Lung microvascular endothelial cell (primary cell): ENCODE data around the gene PRG2. TPM values are rescaled to one million over a fixed set of nuclear protein-coding genes. Genes with fewer than 3 reads are reported as not detected.

Experiments
- DNase-seq, 2 donors: peaks; one replicate each; pipeline versions ENCODE4 v3.0.0 to v3.0.0-alpha.2; 2010; ENCODE audit warnings: low read depth in 2 of 2
- total RNA-seq: library from RNA; depleted of rRNA; stranded (reverse); fragments of >200 nt; gene quantifications from 2 replicates; pipeline ENCODE4 v1.2.1, GENCODE V29; 2014

PRG2 gene, protein sequence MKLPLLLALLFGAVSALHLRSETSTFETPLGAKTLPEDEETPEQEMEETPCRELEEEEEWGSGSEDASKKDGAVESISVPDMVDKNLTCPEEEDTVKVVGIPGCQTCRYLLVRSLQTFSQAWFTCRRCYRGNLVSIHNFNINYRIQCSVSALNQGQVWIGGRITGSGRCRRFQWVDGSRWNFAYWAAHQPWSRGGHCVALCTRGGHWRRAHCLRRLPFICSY
- not detected in 2 replicates for total RNA-seq

GRCh38 chr11:57390535-57390934, at the start of gene PRG2:
Gene PRG2, minus strand, starts transcription at chr11:57390650. Its CDS starts 706 bp downstream, at chr11:57389944.
- DNase-seq: no peak

DNA sequence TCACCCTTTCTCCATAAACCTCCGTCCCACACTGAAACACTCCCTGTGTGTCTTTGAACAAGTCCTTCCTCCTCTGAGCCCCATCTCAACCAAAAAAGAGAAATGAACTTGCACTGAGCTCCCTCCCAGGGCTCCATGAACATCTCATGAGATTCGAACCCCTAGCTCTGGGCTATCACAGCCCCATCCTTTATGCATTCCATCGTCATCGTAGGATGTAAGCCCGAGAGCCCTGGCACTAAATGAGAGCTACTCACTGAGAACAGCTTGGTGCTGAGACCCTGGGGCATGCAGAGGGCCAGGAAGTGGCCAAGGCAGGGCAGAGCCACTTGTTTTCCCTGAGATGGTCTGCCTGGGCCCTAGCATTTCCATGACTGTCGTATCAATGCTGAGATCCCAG, 49.3 kb upstream of the PRG2 start:
- DNase-seq: no peak

DNA sequence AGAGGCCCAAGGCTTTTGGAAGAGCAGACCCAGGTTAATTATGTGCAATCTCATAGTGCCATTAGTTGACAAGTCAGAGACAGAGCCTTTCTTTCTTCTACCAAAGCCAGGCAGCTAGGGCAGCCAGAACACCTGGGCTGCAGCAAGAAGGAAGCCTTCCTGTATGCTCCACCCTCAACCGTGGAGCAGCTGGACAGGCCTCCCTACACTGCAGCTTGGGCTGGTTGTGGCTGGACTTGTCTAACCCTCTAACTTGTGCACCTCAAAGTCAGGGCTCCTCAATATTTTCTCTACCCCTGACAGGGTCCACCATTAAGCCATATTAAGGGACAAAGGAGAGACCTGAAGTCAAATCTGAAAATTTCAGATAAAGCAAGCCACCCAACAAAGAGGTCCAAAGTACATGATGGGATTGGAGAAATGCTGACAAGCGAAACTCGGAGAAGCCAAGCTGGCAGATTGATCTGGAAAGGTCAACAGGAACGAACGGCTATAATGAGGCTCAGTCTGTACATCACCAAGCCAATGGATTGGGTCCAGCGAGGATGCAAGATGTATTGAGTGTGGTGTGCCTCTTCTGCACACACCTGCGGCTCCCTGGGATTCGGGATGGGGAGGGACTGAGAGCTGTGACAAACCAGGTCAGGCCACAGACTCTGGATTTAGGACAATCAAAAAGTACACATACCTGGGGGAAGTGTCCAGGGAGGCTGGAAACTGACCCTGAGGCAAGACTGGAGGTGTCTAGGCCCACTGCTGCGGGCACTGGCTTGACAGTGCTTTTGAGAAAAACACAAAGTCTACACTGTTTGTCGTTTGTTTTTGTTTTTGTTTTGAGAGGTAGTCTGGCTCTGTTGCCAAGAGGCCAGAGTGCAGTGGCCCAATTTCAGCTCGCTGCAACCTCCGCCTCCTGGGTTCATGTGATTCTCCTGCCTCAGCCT, 48.2 kb upstream of the PRG2 start:
- DNase-seq: no peak

- DNase-seq: no peak
Measured at GRCh38 chr11:57436031-57436430, 45.6 kb upstream of the PRG2 start.

- no peak for DNase-seq
Measured at GRCh38 chr11:57434640-57435546, 44.4 kb upstream of the PRG2 start.

- peak in 1 of 2 donors; percentile 70 for DNase-seq
Measured at GRCh38 chr11:57432714-57433163, 42.3 kb upstream of the PRG2 start.

DNA sequence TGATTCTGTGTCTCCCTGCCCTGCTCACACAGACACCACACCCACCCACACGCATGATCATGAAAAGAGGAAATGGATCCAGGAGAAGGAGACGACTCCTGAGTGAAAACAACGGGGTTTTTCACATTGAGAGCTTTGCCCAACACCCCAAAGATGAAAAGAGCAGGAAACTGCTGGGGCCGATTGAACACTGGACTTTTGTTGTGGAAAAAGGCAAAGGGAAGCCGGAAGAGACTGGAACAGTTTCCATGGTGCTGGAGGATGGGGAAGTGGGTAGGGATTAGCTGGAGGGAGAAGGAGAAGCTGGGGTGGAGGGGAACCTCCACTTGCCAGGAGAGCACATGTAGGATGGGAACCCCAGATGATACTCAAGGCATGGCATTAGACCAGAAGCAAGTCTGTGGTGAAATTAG, 41.7 kb upstream of the PRG2 start:
- peak in 1 of 2 donors; percentile 70 for DNase-seq

DNA sequence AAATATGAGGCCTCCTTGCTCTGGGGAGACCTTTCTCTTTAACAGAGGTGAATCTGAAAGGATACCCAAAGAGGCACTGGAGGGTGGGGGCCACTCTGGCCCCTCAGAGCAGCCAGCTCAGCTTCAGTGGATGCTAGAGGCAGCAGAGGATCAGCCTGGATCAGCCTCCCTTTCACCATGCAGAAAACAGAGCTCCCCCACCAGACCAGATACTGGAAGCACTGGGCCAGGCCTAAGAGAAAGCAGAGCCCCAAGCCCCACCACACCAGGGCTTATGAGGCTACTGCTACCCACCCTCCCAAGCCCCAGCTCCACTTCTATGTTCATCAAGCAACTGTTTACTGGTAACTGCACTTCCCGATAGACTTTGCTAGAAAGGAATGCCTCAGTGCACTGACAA, 40.5 kb upstream of the PRG2 start:
- no peak for DNase-seq

DNA sequence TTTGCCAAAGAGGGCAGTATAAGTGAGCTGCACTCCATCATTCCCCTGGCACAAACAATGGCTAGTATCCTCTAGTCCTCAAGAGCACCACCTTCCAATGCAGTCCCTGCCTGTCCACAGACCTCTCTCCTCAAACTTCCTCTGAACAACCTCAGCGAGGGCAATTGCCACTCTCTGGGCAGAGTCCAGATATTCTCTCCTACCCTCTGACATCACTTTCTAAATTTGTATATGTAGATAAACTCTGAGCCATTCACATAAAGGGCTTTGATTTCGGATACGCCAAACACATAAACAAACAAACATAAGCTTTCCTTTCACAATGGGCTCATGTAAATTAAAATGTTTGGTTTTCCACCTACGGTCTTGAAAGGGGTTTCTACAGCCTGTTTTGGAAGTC, 39.5 kb upstream of the PRG2 start:
- no peak for DNase-seq

- DNase-seq: no peak
Measured at GRCh38 chr11:57428643-57429042, 38.2 kb upstream of the PRG2 start.

- no peak for DNase-seq
Measured at GRCh38 chr11:57427727-57428082, 37.3 kb upstream of the PRG2 start.

GRCh38 chr11:57426929-57427726, 36.7 kb upstream of the PRG2 start, which contains the start of gene SLC43A3:
Gene SLC43A3, minus strand, starts transcription at chr11:57427121. Its CDS starts 949 bp downstream, at chr11:57426172.
- DNase-seq: peak; percentile 45 to 91

GRCh38 chr11:57426439-57426928, 36.0 kb upstream of the PRG2 start:
- DNase-seq: peak; percentile 38 to 68

GRCh38 chr11:57425565-57426438, 35.4 kb upstream of the PRG2 start:
- peak in 1 of 2 donors; percentile 59 for DNase-seq

DNA sequence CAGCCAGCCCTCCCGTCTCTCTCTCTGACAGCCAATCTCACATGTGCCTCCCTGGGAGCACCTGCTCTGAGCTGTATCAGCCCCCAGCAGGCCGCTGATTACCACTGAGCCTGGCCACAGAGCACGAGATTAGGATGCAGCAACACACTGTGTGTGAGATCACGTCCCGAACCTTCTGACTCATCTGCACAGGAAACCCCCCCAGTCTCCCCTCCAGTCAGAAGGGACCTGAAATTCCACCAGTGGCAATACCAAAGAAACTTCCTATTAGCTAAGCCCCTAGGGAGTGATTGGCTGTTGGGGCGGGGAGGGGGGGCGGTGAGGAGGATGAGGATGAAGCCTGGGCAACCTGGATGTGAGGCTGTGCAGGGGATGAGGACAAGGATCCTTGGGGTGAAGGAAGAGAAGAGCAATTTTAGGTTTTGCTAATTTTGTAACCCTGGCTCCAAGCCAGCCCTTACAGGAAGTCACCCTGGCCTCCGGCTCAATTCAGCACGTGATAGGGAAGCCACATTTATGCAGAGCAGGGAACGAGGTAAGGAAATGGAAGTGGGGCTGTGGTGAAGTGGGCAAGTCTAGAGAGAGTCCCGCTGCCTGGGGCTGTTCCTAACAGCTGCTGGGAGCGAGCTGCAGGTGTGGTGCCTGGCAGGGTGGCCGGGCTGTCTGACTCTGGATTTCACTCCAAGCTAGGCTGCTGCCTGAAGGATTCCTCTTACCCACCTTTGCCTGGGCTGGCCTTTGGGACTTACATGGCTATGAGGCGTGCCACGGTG, 34.5 kb upstream of the PRG2 start:
- peak; percentile 99 for DNase-seq

DNA sequence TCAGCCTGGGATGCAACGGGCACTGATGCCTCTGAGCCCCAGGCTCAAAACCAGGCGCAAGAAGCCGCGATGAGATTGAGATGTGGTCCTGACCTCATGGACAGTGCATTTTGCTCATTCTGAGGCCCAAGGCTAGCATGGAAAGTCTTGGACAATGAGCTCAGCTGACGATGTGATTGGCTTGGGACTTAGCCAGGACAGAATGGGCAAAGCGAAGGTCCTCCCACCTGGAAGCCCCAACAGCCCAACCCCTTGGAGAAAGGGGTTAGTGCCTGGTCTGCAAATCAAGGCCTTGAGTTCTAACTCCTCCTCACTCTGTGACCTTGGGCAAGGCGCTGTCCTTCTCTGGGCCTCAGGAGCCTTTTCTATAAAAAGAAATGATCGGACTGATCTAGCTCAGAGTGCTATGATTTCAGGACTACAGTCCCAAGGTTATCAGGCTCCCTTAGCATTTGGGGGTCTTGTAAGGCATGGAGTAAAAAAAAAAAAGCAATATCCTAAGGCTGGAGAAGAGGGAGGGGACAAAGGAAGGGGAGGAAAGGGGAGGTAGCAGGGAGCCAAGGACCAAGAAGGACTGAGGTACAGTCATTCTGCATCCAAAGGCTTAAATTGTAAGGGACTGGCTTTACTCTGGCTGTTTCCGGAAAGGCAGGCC, 33.8 kb upstream of the PRG2 start:
- DNase-seq: no peak

DNA sequence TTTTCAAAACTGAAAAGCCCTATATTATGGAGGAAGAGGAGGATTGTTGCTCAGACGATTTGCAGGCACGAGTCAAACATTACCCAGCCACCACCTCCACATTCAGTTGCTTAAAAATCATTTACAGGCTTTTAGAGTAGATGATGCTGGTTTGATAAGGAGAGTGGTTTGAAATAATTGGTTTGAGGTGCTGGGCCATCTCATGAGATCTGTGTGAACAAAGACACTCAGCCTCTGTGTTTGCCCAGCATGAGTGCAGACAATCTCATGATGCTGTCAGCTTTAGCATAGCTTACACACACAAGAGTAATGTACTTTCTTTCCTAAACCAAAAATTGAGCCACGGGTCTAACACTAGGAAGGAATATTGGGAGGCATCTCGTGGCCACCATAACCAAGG, 32.2 kb upstream of the PRG2 start:
- no peak for DNase-seq

DNA sequence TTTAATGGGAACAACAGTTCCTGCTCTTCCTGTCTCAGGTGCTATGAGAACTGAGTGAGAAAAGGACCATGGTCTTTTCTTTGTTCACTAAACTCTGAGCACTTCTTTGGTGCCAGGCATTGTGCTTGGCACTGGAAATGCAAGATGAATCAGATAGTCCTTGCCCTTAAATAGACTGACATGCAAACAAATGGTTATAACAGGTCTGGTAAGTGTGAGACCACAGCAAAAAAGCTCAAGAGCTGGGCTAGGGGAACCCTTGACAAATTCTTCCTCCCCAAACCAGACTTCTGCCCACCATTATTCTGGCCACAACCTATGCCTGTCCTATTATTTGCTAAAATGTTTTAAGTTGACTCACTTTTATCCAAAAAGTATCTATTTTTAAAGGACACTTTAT, 31.4 kb upstream of the PRG2 start:
- DNase-seq: no peak
